NCI-H2107 (cell line): ENCODE measurements around the gene SYTL2.
"Not testable (repeated sequence)": the region's sequence is repeated elsewhere in the genome, so short reads cannot be mapped to it uniquely, and the experiment has no call there.

Source experiments
- DNase-seq: peaks from one replicate; lab custom pipeline; 2025; lab: John Stamatoyannopoulos, UW

SYTL2 gene

GRCh38 chr11:85795712-85796487 is 15.0 kb downstream of the SYTL2 start:
- DNase-seq: no peak

GRCh38 chr11:85791409-85791990 is 19.4 kb downstream of the SYTL2 start:
- no peak for DNase-seq

GRCh38 chr11:85787809-85788760 is 22.9 kb downstream of the SYTL2 start:
- DNase-seq: no peak

DNA sequence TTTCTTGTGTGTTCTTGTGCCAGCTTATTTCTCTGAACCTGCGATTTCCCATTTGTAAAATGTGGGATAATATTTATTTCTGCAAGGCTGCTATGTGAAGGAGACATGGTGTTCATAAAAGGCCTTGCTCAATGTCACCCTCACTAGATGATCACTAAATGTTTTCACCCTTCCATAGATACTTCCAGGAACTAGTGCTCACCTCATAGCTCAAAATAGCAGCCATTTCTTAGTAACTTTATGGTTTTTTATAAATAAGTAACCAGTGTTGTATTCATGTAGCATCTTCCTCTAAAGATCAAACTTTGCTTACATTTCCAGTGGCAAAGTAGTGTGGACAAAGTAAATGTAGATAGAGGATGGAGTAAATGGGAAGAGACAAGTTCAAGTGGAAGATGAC is 23.8 kb downstream of the SYTL2 start:
- DNase-seq: no peak

DNA sequence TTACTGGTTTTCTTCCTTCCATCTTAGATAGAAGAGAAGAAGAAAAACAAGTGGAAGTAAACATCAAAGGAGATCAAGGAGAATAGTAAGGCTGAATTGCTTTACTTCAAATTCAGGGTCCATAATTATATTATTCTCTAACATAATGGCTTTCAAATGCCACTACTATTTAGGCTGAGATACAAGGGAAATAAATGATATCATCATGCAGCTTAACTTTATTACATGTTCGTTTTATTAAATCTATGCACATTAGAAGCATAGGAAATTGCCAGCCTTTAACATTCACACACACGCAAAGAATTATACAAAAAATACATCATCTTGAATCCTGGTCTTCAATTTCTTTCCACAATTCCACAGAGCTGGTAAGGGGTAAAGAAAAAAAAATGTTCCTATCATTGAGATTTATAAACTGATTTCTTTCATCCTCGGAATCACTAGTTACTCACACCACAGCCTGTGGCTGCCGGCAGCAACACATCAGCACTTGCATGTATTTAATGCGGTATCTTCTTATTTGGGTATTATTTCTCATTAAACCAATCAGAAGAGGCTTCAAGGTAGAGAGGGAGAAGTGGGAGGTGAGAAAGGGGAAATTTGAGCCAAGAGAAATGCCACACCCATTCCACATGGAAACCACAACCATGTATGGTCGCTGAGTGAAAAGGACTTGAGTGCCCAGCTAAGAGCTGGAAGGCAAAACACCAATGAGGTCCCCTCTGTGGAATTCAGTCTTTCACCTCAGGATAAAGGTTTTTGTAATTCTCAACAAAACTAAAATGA is 26.3 kb downstream of the SYTL2 start:
- DNase-seq: no peak

DNA sequence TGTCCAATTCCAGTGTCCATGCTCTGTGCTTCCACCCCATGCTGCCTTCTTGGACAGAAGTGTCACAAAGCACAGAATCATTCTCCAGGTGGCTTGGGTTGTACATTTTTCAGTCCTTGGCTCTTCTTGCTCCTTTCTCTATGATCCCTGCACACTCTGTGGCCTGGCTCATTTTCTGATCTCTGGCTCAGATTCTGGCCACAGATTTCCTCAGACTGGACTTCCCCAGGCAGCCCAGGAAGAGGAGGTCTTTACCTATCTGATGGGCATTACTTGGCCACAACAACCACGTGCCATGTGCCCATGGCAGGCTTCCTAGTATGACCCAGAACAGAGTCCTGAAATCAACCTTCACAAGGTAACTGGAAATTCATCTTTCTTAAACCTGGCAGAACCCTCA is 27.2 kb downstream of the SYTL2 start:
- no peak for DNase-seq

GRCh38 chr11:85780780-85781517 is 30.0 kb downstream of the SYTL2 start:
- not testable (repeated sequence) for DNase-seq

DNA sequence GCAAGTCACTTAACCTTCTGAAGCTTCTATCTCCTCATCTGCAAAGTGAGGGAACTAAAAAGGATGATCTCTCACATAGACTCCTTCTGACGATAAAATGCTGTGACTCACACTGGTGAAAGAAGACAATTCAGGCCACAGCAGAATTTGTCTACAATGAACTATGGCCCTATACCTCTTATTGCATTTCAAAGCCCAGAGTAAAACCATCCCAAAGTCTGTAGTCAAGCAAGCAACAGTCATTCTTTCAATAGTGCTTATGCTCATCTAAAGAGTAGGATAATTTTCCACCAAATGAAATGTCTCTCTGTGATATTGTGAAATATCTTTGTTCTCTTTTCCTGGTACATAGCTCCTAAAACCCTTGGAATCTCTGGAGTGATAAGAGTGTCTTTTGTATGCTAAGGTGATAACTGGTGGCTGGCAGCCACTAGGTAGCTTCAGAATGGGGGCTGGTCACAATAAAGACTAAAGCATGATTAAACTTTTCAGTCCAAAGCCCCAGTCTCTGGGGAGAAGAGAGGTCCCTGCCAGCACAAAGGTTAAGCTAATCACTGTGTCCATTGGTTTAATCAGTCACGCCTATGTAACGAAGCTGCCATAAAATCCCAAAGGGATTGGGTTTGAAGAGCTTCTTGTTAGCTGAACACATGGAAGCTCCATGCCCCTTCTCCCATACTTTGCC is 30.8 kb downstream of the SYTL2 start:
- no peak for DNase-seq

DNA sequence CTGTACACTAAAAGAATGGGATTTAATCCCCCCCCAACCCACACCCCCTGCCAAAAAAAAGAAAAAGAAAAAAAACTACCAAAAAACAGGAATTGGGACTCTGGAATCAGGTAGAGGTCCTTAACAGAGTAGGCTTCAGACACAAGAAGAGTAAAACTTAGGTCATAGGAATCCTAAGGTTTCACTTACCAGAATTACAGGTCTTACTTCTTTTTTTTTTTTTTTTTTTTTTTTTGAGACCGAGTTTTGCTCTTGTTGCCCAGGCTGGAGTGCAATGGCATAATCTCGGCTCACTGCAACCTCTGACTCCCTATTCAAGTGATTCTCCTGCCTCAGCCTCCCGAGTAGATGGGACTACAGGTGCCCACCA is 33.4 kb downstream of the SYTL2 start:
- DNase-seq: not testable (repeated sequence)

GRCh38 chr11:85776951-85777602 is 33.9 kb downstream of the SYTL2 start:
- no peak for DNase-seq

DNA sequence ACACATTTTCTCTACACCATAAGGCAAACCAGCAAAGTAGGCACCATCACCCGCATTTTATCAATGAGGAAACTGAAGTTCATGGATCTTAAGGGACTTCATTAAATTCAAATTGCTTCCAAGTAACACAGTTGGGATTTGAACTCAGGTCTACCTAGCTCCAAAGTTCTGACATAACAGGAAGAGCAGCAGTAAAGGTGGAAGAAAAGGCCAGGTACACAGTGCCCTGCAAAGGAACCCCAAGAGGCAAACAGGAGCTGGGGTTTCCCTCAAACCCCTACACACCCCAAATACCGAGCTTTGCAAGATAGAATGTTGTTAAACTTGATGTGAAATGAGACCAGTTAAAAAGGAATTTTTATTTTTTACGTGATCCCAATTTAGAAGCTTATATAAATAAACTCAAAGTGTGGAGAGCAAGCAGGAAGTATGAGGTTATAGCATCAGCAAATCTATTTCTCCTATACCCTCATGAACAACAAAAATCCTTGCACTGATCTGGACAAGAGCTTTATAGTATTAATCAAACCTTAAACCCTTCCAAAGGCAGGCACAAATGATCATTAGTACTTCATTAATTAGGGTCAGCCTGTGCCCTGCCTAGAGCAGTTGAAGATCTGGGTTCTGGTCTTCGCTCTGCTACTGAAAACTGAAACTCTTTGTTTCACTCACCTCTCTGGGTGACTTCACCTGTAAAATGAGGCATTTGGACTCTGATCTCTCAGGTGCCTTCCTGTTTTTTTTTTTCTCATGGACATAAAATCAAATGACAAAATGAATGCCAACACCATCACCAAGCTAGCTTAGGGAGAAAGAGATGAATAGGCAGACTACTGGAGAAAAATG is 36.5 kb downstream of the SYTL2 start:
- DNase-seq: no peak

- DNase-seq: no peak
These were observed 38.2 kb downstream of the SYTL2 start for GRCh38 chr11:85772695-85773094.

DNA sequence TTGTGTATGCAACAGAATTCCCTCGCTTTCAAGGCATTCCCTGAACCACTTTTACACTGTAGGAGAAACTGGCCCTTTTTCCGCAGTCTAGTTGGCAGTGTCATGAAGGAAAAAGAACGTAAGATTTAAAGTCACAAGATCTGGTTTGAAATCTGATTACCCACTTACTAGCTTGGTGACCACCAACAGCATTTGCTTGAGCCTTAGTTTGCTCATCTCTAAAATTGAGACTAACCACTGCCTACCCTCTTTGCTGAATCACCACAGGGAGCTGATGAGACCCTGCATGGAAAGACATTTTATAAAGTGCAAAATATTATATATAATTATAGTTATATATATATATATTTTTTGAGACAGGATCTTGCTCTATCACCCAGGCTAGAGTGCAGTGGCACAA is 39.4 kb downstream of the SYTL2 start:
- DNase-seq: no peak

DNA sequence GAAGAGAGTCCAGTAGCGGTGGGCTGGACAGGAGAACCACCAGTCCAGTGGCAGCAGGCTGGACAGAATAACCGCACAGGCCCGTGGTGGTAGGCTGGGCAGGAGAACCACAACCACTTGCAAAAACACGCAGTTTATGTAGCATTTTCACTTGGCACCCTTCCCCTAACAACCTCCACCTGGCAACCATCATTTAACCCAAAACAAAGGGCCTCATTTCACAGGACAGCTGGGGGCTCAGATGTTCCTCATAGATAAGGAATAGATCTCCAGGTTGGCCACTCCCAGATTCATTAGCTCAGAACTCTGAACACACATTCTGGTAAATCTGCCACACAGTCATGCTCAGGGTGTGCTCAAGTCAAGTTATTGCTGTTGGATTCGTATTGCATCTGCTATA is 41.2 kb downstream of the SYTL2 start:
- no peak for DNase-seq

GRCh38 chr11:85768473-85769146 is 42.3 kb downstream of the SYTL2 start:
- no peak for DNase-seq

DNA sequence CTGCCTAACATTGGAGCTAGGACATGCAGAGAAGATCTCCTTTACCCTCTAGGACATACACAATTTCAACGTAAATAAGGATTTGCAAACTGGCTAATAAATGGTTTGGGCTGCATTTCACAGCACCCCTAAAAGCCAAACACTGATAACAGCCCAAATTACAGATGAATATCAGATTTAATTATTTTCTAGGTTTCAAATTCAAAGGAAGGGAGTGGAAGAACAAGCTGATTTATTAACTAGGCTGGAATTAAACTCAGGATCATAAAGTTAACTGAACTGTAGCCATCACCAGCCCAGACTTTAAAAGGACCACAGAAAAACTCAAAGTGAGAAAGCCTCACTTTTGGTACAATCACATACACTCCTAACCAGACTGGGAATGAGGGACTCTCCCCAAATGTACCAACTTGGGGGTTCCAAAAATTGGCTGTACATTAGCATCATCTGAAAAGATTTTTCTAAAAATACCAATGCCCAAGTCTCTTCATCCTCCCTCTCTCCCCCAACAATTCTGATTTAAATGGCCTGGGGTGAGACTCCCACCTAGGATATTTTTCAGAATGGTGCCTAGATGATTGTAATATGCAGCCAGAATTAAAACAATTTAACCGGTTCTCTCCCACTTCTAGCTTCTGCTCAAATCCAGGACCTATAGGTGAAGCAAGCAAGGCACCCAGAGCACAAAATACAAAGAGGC is 43.5 kb downstream of the SYTL2 start:
- no peak for DNase-seq

DNA sequence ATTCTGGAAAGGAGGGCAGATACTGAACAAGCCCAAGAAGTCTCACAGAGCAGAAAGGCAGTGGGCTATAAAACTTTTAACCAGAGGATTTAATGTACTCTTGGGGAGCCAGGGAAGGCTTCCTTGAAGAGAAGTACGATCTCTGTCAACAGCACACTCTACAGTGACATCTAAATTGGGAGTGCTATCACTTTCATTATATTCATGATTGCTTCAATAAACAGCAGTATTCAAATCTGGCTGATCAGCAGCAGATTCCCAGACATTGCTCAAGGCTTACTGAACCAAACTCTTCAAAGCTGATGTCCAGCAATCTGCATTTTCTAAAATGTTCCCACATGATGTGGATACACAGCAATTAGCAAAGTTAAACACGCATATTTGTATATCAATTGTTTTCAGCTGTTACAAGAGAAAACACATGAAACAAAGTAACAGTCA is 44.2 kb downstream of the SYTL2 start:
- DNase-seq: no peak

DNA sequence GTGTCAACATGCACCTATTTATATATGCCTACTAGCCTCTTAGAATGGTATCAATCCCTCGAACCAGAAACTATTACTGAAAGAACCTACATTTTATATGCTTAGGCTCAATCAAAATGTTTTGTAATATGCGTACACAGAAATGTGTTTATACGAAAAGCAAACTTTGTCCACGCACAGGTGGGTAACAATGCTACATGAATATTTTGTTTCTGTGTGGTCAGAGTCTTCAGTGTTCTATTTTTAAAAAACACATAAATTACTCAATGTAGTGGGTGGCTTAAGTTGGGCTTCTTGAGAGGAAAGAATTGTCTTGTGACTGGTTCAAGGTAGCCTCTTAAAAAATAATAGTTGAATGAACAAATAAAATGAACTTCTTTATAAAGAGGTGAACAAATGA is 46.1 kb downstream of the SYTL2 start:
- DNase-seq: no peak
